ENCODE results near the gene FRMD4A. TPM values are rescaled to one million over a fixed set of nuclear protein-coding genes. Genes with fewer than 3 reads are reported as not detected.

Gene FRMD4A
- total and polyA plus RNA-seq, 3 donors from 2014 or later: 15.0 to 20.8 (median 18.7) TPM

DNA sequence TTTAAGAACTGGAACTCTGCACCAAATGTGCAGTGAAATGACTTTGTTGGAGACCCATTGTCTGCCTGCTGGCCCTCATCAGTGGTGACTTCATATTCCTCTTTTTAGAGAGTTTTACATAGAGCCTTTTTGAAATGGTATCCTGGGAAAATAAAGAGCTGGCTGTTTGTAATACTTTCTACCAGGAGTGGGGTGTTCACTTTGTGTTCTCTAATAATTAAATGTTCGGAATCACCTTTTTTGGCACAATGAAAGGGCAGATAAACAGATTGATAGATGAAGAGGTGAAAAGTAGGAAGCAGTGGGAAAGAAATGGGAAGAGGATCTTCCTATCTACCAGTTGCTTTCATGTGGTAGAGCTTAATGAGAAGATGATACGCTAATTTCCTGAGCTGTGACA lies 688.4 kb downstream of the FRMD4A start:
- Histone ChIP-seq H3K36me3 (ENCODE audit: low read depth, missing control alignments) (no peaks in the 10 kb centered on the region), H3K27ac (no peak overlapping the region), H3K9me3 (no peaks in the 10 kb centered on the region), H3K4me3 (no peak overlapping the region), H3K27me3 (no peaks in the 10 kb centered on the region), H3K4me1 (no peaks in the 10 kb centered on the region)
- no peak for DNase-seq
- intact Hi-C loops (cut with DNase I; ENCODE audit: low total_unique reads): no loop called here
- TF ChIP-seq, protein P1, sequence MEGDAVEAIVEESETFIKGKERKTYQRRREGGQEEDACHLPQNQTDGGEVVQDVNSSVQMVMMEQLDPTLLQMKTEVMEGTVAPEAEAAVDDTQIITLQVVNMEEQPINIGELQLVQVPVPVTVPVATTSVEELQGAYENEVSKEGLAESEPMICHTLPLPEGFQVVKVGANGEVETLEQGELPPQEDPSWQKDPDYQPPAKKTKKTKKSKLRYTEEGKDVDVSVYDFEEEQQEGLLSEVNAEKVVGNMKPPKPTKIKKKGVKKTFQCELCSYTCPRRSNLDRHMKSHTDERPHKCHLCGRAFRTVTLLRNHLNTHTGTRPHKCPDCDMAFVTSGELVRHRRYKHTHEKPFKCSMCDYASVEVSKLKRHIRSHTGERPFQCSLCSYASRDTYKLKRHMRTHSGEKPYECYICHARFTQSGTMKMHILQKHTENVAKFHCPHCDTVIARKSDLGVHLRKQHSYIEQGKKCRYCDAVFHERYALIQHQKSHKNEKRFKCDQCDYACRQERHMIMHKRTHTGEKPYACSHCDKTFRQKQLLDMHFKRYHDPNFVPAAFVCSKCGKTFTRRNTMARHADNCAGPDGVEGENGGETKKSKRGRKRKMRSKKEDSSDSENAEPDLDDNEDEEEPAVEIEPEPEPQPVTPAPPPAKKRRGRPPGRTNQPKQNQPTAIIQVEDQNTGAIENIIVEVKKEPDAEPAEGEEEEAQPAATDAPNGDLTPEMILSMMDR (IDR thresholded peaks at IDR 0.05): no peak
- TF ChIP-seq POLR2A (IDR thresholded peaks at IDR 0.05): no peak
- 96 to 100% methylated on average over 2 of the region's 2 CpGs for WGBS, 2 donors

DNA sequence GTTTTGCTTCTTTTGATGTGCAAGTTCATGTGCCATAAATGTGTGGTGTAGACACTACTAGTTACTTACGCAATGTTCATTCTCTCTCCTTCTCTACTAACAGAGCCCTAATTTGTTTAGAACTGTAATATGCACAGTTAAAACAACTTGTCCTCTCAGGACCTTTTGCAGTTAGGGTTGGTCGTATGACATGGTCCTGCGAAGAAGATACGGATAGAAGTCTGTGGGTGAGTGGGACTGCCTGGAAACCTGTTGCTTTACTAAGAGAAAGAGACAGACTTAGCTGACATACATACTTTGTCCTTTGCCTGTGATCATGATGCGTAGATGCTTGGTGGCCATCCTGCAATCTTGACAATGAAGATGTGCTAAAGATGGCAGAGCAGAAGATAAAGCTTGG lies 692.8 kb downstream of the FRMD4A start:
- H3K9me3 ChIP-seq: no peaks in the 10 kb centered on the region
- WGBS, 2 donors: 94 to 97% methylated on average over 5 of the region's 5 CpGs
- H3K27ac ChIP-seq: no peak overlapping the region
- H3K27me3 ChIP-seq: no peaks in the 10 kb centered on the region
- DNase-seq: no peak
- H3K36me3 ChIP-seq (ENCODE audit: low read depth, missing control alignments): no peaks in the 10 kb centered on the region
- H3K4me3 ChIP-seq: no peak overlapping the region
- TF ChIP-seq, protein P1 (IDR thresholded peaks at IDR 0.05): no peak
- no peak for TF ChIP-seq POLR2A (IDR thresholded peaks at IDR 0.05)
- intact Hi-C loops (cut with DNase I; ENCODE audit: low total_unique reads): no loop called here
- no peaks in the 10 kb centered on the region for H3K4me1 ChIP-seq

DNA sequence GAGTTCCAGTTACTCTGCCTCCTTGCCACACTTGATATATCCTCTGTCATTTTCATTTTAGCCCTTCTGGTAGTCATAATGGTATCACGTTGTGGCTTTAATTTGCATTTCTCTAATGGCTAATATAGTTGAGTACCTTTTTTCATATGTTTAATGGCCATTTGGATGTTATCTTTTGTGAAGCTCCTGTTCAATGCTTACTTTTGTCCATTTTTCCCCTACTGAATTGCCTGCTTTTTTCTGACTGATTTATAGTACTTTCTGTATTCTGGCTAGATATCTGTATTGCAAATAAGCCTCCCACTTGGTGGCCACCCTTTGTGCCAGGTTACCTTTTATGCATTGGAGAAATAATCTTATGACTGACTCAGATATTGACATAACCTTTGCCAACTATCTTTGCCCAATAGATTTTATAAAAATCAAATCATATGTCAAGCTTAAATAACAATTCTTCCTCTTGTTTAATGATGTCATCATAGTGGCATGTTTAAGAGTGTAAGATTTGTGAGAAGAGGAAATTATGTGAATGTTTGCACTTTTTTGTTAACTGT lies 693.3 kb downstream of the FRMD4A start:
- TF ChIP-seq, protein P1 (IDR thresholded peaks at IDR 0.05): no peak
- no peak for TF ChIP-seq POLR2A (IDR thresholded peaks at IDR 0.05)
- Histone ChIP-seq H3K4me3 (no peak overlapping the region), H3K4me1 (no peaks in the 10 kb centered on the region), H3K9me3 (no peaks in the 10 kb centered on the region), H3K27ac (no peak overlapping the region), H3K27me3 (no peaks in the 10 kb centered on the region), H3K36me3 (ENCODE audit: low read depth, missing control alignments) (no peaks in the 10 kb centered on the region)
- intact Hi-C loops (cut with DNase I; ENCODE audit: low total_unique reads): no loop called here
- 81 to 87% methylated on average over 1 of the region's 1 CpG for WGBS, 2 donors
- DNase-seq: no peak

DNA sequence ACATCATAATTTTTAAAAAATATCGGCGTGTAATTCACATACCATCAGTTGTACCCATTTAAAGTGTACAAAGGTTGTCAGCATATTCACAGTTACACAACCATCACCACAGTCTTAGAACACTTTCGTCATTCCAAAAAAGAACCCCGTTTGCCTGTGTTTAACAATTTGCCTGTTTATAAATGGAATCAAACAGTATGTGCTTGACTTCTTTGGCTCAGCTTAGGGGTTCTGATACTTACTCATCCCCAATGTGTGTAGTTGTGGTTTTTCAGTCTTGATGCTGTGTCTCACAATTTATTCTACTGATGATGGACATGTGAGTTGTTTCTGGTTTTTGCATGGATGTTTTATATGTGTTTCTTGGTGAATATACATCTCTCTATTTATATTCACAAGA lies 693.9 kb downstream of the FRMD4A start:
- no peaks in the 10 kb centered on the region for H3K36me3 ChIP-seq (ENCODE audit: low read depth, missing control alignments)
- no peak overlapping the region for H3K4me3 ChIP-seq
- no peaks in the 10 kb centered on the region for H3K9me3 ChIP-seq
- H3K27me3 ChIP-seq: no peaks in the 10 kb centered on the region
- no peak overlapping the region for H3K27ac ChIP-seq
- no peak for DNase-seq
- H3K4me1 ChIP-seq: no peaks in the 10 kb centered on the region
- WGBS, 2 donors: 94 to 95% methylated on average over 4 of the region's 4 CpGs
- intact Hi-C loops (cut with DNase I; ENCODE audit: low total_unique reads): no loop called here
- no peak for TF ChIP-seq POLR2A (IDR thresholded peaks at IDR 0.05)
- TF ChIP-seq, protein P1 (IDR thresholded peaks at IDR 0.05): no peak

DNA sequence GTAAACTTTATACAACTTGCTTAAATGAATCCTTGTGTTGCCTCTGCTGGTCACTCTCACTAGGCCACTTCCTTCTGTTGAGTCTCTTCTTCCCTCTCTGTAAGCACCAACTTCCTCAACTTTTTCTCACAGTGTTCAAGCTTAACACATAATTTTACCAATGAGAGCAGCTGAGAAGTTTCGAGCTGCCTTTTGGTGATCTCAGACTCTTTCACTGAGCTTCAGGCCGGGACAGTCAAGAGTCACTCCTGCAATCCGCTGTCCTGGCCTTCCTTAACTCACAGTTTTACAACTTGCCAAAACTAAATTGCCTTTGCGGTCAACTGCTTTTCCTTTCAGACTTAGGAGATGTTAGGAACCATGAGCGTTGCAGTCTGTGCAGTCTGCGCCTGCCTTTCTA lies 696.5 kb downstream of the FRMD4A start:
- Histone ChIP-seq H3K4me1 (no peaks in the 10 kb centered on the region), H3K36me3 (ENCODE audit: low read depth, missing control alignments) (no peaks in the 10 kb centered on the region), H3K27me3 (no peaks in the 10 kb centered on the region), H3K27ac (no peak overlapping the region), H3K9me3 (no peaks in the 10 kb centered on the region), H3K4me3 (no peak overlapping the region)
- TF ChIP-seq POLR2A (IDR thresholded peaks at IDR 0.05): no peak
- TF ChIP-seq, protein P1 (IDR thresholded peaks at IDR 0.05): no peak
- intact Hi-C loops (cut with DNase I; ENCODE audit: low total_unique reads): no loop called here
- 81 to 88% methylated on average over 6 of the region's 6 CpGs for WGBS, 2 donors
- no peak for DNase-seq

Data from testis (tissue), 3 donors.